ENCODE results near the gene LSM3. TPM values are rescaled to one million over a fixed set of nuclear protein-coding genes. Genes with fewer than 3 reads are reported as not detected.
"Not testable (repeated sequence)": the region's sequence is repeated elsewhere in the genome, so short reads cannot be mapped to it uniquely, and the experiment has no call there.

The LSM3 gene
- total RNA-seq, 1 experiment from 2014 or later = 11.9 TPM

GRCh38 chr3:14229695-14230094 is 51.1 kb downstream of the LSM3 start:
- in situ Hi-C loops (cut with HindIII; ENCODE audit: low pct_unique_long_range_greater_than_20kb, low sequenced_read_pairs); BruUV-seq (replicated peaks); H3K4me3 ChIP-seq (ENCODE audit: low read depth in 2 of 2, low read length in 2 of 2); H3K27me3 ChIP-seq (ENCODE audit: control insufficient read depth, insufficient read depth, low read length); intact Hi-C loops (cut with micrococcal nuclease; ENCODE audit: unreplicated experiment); DNase-seq (ENCODE audit: low read depth, low spot score); H3K36me3 ChIP-seq (ENCODE audit: control insufficient read depth, insufficient read depth, low read length); CTCF ChIA-PET; ATAC-seq; H3K9me3 ChIP-seq (ENCODE audit: control insufficient read depth, insufficient read depth, low read depth, low read length); POLR2A ChIA-PET; H3K4me1 ChIP-seq (ENCODE audit: control insufficient read depth, insufficient read depth, low read length): not testable (repeated sequence)
- H3K27ac ChIP-seq (ENCODE audit: low read length) = peak overlapping the region; percentile 65; the same call in 1 of the 2 replicates
- TF ChIP-seq TCF7L2 (IDR thresholded peaks at IDR 0.05; ENCODE audit: low read depth, low read length) = peak; percentile 67

GRCh38 chr3:14230729-14231128 is 52.1 kb downstream of the LSM3 start:
- peak overlapping the region; percentile 11; the same call in 1 of the 2 replicates for H3K27ac ChIP-seq (ENCODE audit: low read length)
- H3K9me3 ChIP-seq (ENCODE audit: control insufficient read depth, insufficient read depth, low read depth, low read length) = no peaks in the 10 kb centered on the region
- in situ Hi-C loops (cut with HindIII; ENCODE audit: low pct_unique_long_range_greater_than_20kb, low sequenced_read_pairs) (no loop called here), intact Hi-C loops (cut with micrococcal nuclease; ENCODE audit: unreplicated experiment) (no loop called here)
- ATAC-seq (no peak), DNase-seq (ENCODE audit: low read depth, low spot score) (no peak)
- H3K4me3 ChIP-seq (ENCODE audit: low read depth in 2 of 2, low read length in 2 of 2) = no peak overlapping the region
- H3K36me3 ChIP-seq (ENCODE audit: control insufficient read depth, insufficient read depth, low read length) = no peaks in the 10 kb centered on the region
- no peaks in the 10 kb centered on the region for H3K27me3 ChIP-seq (ENCODE audit: control insufficient read depth, insufficient read depth, low read length)
- H3K4me1 ChIP-seq (ENCODE audit: control insufficient read depth, insufficient read depth, low read length) = no peaks in the 10 kb centered on the region; the same call in none of the 2 replicates
- ChIA-PET CTCF (interaction anchor here (0.6 kb wide), 1 partner anchor 15 kb away, joined by 3 read pairs; no protein-coding TSS in a partner anchor), POLR2A (no interaction called here)
- TF ChIP-seq SIN3A (IDR thresholded peaks at IDR 0.05; ENCODE audit: borderline replicate concordance, insufficient read depth, low read depth, low read length) = no peak
- TF ChIP-seq CTCF (IDR thresholded peaks at IDR 0.05) = no peak
- no peak for TF ChIP-seq REST (IDR thresholded peaks at IDR 0.05; ENCODE audit: insufficient read depth in 1 of 2, low read depth in 2 of 2, low read length in 1 of 2)
- TF ChIP-seq POLR2AphosphoS5 (IDR thresholded peaks at IDR 0.05; ENCODE audit: low read depth, low read length) = no peak
- no peak for TF ChIP-seq TCF7L2 (IDR thresholded peaks at IDR 0.05; ENCODE audit: low read depth, low read length)
- BruUV-seq (replicated peaks) = no TSS peak

DNA sequence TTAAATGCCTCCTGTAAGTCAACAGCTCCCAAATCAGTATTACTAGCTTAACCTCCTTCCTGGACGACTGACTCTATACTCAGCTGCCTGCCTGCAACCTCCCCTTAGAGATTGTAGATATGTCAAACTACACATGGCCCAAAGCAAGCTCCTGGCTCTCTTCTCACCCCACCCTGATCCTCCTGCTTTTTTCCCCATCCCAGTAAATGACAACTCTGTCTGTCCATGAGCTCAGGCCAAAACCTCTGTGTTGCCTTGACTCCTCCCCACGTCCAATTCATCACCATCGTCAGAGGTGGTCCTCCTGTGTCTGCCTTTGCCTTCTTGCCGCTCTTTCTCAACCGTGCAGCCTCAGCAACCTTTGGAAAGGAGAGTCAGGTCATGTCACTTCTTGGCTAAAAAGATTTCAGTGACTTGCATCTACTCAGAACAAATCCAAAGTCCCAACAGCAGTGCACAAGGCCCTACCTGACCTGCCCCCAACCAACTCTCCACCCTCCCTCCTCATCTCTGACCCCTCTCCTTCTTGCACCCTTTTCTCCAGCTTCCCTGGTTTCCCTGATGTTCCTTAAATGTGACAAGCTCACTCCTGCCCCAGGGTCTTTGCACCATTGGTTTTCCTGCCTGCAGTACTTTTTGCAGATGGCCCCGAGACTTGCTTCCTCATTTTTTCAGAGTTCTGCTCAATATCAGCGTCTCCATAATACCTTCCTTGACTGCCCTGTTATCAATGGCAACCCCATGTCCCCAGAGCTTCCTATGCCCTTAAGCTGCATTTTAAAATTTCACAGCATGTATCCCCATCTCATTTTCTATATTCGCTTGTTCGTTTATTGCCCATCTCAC is 52.8 kb downstream of the LSM3 start:
- Histone ChIP-seq H3K4me1 (ENCODE audit: control insufficient read depth, insufficient read depth, low read length) (no peaks in the 10 kb centered on the region; the same call in 1 of the 2 replicates), H3K27me3 (ENCODE audit: control insufficient read depth, insufficient read depth, low read length) (no peaks in the 10 kb centered on the region), H3K9me3 (ENCODE audit: control insufficient read depth, insufficient read depth, low read depth, low read length) (no peaks in the 10 kb centered on the region), H3K4me3 (ENCODE audit: low read depth in 2 of 2, low read length in 2 of 2) (no peak overlapping the region), H3K27ac (ENCODE audit: low read length) (peak overlapping the region; percentile 29; the same call in 1 of the 2 replicates), H3K36me3 (ENCODE audit: control insufficient read depth, insufficient read depth, low read length) (no peaks in the 10 kb centered on the region)
- CTCF ChIA-PET = interaction anchor here (0.6 kb wide), 1 partner anchor 15 kb away, joined by 3 read pairs; no protein-coding TSS in a partner anchor
- intact Hi-C loops (cut with micrococcal nuclease; ENCODE audit: unreplicated experiment) (no loop called here), in situ Hi-C loops (cut with HindIII; ENCODE audit: low pct_unique_long_range_greater_than_20kb, low sequenced_read_pairs) (no loop called here)
- DNase-seq (ENCODE audit: low read depth, low spot score) (no peak), ATAC-seq (no peak)
- TF ChIP-seq POLR2AphosphoS5 (IDR thresholded peaks at IDR 0.05; ENCODE audit: low read depth, low read length) (no peak), CTCF (IDR thresholded peaks at IDR 0.05) (no peak), REST (IDR thresholded peaks at IDR 0.05; ENCODE audit: insufficient read depth in 1 of 2, low read depth in 2 of 2, low read length in 1 of 2) (no peak), TCF7L2 (IDR thresholded peaks at IDR 0.05; ENCODE audit: low read depth, low read length) (no peak), SIN3A (IDR thresholded peaks at IDR 0.05; ENCODE audit: borderline replicate concordance, insufficient read depth, low read depth, low read length) (no peak)
- POLR2A ChIA-PET = no interaction called here
- BruUV-seq (replicated peaks) = no TSS peak
